HG02852 (cell line): Measurements from ENCODE around the gene BAIAP2L1.

ENCODE experiments used
- ATAC-seq: cut with Tn5 transposase; IDR thresholded peaks from one replicate; pipeline ENCODE4 v1.9.1; 2021; ENCODE audit warnings: mild to moderate bottlenecking, moderate library complexity; ENCODE audit not compliant: unreplicated experiment

The BAIAP2L1 gene

GRCh38 chr7:98244871-98245270 is 156.0 kb downstream of the BAIAP2L1 start:
- no peak for ATAC-seq

- no peak for ATAC-seq
These were observed 158.0 kb downstream of the BAIAP2L1 start for GRCh38 chr7:98242934-98243333.

DNA sequence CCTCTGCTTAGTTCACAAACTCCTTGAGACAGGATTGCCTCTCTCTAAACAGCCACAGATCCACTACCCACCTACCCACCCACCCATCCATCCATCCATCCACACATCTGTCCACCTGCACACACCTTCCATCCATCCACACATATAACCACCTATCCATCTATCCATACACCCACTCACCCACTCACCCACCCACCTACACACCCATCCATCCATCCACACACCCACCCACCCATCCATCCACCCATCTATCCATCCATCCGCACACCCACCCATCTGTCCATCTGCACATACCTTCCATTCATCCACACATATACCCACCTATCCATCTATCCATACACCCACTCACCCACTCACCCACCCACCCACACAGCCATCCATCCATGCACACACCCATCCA is 158.5 kb downstream of the BAIAP2L1 start:
- ATAC-seq = no peak

- ATAC-seq = no peak
These were observed 159.1 kb downstream of the BAIAP2L1 start for GRCh38 chr7:98241674-98242241.
